DMS114 treated with DMSO at 0.1 percent for 48 hours (cell line): ENCODE results near the gene IP6K1.
A peak's percentile ranks its signal among the peaks of the same experiment; 100 is the strongest.

Experiments used
- DNase-seq: peaks from one replicate; lab custom pipeline; 2025; ENCODE audit not compliant: unreplicated experiment; lab: John Stamatoyannopoulos, UW

IP6K1 gene

GRCh38 chr3:49725906-49726681 lies 60.2 kb downstream of the IP6K1 start:
- no peak for DNase-seq

GRCh38 chr3:49724586-49724985 lies 61.8 kb downstream of the IP6K1 start:
- DNase-seq, result no peak

- peak; percentile 88 for DNase-seq
Observed at GRCh38 chr3:49723628-49724551, 62.5 kb downstream of the IP6K1 start, which contains the start of gene GMPPB. Gene GMPPB, minus strand, starts transcription at chr3:49723951. Its CDS starts 225 bp downstream, at chr3:49723726.

GRCh38 chr3:49723296-49723627 lies 63.1 kb downstream of the IP6K1 start:
- peak; percentile 5 for DNase-seq

GRCh38 chr3:49722896-49723295 lies 63.4 kb downstream of the IP6K1 start:
- DNase-seq, result no peak

GRCh38 chr3:49721896-49722781 lies 64.2 kb downstream of the IP6K1 start:
- no peak for DNase-seq

GRCh38 chr3:49721596-49721895 lies 64.8 kb downstream of the IP6K1 start:
- DNase-seq, result no peak

GRCh38 chr3:49720855-49721595 lies 65.3 kb downstream of the IP6K1 start:
- no peak for DNase-seq

GRCh38 chr3:49719214-49719884 lies 67.0 kb downstream of the IP6K1 start, which contains the start of gene AMIGO3:
Gene AMIGO3, minus strand, starts transcription at chr3:49719684. Its CDS starts 219 bp downstream, at chr3:49719465.
- DNase-seq, result no peak

GRCh38 chr3:49718858-49719213 lies 67.5 kb downstream of the IP6K1 start:
- no peak for DNase-seq

- no peak for DNase-seq
Observed at GRCh38 chr3:49717959-49718857, 68.1 kb downstream of the IP6K1 start.

- DNase-seq, result no peak
Observed at GRCh38 chr3:49717211-49717958, 69.0 kb downstream of the IP6K1 start.

- no peak for DNase-seq
Observed at GRCh38 chr3:49716691-49717210, 69.6 kb downstream of the IP6K1 start.

GRCh38 chr3:49716169-49716568 lies 70.2 kb downstream of the IP6K1 start:
- DNase-seq, result no peak

GRCh38 chr3:49715611-49716121 lies 70.7 kb downstream of the IP6K1 start:
- DNase-seq, result no peak

GRCh38 chr3:49714728-49715550 lies 71.4 kb downstream of the IP6K1 start:
- no peak for DNase-seq
